ENCODE data around the gene C19orf33.

DNA sequence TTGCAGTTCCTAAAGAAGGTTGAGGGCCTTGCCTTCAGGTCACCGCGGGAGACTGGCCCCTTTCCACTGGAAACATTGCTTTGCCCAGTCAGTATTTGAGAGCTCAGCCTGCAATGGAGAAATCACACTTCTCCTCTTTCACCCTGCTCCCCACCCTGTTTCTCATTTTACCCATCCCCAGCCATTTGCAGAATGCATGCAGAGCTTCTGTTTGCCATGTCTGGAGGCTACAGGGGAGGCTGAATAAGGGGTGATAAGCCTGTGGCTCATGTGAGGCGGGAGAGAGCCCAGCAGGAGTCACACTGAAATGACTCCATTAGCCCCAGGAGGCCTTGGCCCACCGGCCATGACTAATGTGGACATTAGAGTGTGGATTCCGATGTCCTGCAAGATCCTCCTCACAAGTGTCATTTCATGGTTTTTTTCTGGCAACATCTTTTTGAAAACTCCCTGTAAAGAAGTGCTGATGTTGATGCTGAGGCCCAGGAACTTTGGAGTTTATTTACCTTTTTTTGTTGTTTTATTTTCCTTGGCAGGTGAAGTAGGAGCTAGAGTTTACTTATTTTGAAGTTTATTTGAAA lies 33.4 kb upstream of the C19orf33 start:
- TF ChIP-seq, protein P1, sequence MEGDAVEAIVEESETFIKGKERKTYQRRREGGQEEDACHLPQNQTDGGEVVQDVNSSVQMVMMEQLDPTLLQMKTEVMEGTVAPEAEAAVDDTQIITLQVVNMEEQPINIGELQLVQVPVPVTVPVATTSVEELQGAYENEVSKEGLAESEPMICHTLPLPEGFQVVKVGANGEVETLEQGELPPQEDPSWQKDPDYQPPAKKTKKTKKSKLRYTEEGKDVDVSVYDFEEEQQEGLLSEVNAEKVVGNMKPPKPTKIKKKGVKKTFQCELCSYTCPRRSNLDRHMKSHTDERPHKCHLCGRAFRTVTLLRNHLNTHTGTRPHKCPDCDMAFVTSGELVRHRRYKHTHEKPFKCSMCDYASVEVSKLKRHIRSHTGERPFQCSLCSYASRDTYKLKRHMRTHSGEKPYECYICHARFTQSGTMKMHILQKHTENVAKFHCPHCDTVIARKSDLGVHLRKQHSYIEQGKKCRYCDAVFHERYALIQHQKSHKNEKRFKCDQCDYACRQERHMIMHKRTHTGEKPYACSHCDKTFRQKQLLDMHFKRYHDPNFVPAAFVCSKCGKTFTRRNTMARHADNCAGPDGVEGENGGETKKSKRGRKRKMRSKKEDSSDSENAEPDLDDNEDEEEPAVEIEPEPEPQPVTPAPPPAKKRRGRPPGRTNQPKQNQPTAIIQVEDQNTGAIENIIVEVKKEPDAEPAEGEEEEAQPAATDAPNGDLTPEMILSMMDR (IDR thresholded peaks at IDR 0.05; ENCODE audit: low read depth, low read length), result no peak
- no peak for TF ChIP-seq EZH2phosphoT487 (IDR thresholded peaks at IDR 0.05; ENCODE audit: low read depth)
